HG03139 (cell line): Measurements from ENCODE around the gene NR1D1.

Experiments
- ATAC-seq: cut with Tn5 transposase; IDR thresholded peaks from one replicate; pipeline ENCODE4 v1.9.1; 2021; ENCODE audit not compliant: unreplicated experiment

NR1D1 gene

DNA sequence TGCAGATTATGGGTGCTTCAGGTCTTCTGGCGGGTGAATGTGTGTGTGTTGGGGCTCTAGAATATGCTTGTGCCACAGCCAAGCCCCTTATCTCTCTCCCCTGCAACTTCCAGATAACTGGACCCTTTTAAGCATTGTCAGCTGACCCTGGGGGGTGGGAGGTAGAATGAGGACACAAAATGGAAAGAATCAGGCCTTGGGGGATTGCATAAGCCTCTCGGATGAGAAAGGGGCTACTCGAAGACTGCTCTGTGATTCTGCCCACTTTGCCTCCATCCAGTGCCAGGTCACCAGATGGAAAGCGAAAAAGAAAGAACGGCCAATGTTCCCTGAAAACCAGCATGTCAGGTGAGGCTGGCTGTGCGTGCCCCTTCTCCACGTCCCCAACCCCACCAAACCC, 23.8 kb downstream of the NR1D1 start:
- ATAC-seq = no peak

DNA sequence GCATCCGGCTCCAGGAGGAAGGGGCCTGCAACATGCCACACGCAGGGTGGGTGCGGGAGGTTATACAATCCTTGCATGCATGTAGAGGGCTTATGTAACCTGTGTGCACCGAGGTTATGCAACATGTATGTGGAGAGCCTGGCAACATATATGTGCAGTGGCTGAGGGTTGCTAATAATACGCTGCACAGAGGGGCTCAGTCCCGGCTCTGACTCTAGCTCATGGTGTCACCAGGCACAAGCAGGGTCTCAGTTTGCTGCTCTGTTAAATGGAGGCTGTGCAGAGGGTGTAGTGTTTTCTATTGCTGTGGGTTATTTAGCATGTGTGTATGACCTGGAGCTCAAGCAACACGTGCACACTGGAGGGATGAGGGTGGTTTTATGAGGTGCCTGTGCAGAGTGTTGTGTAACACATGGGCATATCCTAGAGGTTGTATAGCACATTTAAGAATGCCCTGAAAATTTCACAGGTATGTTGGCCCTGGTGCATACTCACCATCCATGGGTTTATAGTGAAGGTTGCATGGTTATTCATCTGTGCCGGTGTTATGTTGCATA, 24.4 kb downstream of the NR1D1 start:
- ATAC-seq = no peak

DNA sequence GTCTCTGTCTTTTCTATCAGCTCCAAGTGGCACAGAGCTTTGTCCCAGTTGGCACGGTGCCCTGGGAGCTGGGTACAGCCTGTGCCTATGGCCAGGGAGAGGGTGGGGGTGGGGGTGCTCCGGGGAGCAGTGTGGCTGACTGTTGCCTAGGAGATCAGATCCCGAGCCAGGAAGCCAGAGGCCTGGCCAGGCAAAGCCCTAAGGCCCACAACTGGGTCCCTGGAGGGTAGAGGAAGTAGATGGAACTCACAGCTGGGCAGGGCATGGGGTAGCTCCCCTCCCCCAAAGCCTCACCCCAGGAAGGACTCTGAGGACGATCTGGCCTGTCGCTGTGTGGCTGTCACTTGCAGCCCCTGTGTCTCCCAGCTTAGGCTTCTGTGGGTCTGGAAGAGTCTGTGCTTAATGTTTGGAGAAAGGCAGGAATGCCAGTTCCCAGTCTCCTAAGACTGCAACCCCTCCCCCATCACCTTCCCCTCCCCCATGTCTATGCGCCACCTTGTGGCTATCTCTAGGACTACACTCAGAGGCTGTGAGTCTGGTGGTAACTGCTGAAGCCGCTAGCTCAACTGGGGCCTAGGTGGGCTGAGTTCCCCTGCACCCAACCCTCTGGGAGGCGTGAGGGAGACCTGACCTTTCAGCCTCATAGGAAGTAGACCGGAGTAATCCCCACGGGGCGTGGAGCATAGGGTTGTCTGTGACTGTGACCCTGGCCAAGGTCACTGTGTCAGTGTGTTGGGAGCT, 25.0 kb downstream of the NR1D1 start:
- ATAC-seq = no peak

DNA sequence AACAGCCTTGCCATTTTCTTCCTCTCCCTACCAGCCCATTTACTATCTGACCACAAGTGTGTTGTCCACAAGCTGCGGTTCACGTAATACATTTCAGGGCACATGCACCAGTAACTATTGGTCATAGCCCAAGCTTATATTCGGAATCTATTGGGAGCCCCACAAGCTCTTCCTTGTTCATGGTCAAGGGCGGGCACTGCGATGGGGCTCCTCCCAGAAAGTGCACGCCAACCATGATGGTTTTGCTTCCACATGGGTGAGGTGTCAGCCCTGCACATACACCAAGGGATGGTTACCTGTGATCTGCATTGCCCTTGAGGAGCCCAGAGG, 25.6 kb downstream of the NR1D1 start:
- no peak for ATAC-seq

DNA sequence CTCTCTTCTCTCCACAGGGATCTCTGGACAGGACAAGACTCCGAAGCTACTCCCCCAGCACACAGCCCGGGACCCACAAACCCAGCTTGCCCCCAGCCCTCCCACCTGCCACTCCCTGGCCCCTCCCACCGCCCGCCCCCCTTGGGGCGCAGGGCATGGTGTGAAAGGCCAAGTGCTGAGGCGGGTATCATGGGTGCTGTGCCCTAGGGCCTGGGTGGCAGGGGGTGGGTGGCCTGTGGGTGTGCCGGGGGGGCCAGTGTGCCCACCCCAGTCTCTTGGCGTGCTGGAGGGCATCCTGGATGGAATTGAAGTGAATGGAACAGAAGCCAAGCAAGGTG, 26.2 kb downstream of the NR1D1 start:
- ATAC-seq = no peak

DNA sequence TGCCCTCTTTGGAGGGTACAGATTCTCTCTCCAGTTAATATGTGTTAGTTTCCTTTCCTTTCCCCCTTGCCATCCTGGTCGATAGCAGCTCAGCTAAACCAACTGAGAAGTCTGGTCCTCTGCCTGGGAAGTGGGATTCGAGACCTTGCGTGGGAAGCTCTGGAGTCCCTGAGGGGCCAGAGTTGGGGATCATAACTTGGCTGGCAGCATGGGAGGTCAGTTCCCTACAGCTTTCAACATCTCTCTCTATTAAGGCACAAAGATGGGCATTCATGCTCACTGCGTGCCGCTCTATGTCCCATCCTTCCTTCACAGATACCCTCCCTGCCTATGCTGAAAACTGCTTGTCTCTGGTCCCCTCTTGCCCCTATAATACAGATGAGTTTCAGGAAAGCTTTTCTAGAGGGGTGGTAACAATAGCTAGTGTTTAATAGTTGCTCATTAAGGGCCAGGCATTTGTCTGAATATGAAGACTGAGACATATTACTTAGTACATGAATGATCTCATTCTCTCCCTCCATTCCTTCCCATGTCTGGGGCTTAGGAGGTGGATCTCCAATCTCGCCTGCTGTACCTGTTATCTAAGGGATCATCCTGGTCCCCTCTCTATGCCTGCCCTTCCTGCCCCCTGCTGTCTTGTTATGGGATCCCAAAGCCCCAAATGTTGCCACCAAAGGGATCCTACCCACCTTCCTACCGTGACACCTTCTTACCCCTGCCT, 26.8 kb downstream of the NR1D1 start:
- ATAC-seq = no peak

GRCh38 chr17:40072735-40073346, 27.5 kb downstream of the NR1D1 start:
- ATAC-seq = no peak

DNA sequence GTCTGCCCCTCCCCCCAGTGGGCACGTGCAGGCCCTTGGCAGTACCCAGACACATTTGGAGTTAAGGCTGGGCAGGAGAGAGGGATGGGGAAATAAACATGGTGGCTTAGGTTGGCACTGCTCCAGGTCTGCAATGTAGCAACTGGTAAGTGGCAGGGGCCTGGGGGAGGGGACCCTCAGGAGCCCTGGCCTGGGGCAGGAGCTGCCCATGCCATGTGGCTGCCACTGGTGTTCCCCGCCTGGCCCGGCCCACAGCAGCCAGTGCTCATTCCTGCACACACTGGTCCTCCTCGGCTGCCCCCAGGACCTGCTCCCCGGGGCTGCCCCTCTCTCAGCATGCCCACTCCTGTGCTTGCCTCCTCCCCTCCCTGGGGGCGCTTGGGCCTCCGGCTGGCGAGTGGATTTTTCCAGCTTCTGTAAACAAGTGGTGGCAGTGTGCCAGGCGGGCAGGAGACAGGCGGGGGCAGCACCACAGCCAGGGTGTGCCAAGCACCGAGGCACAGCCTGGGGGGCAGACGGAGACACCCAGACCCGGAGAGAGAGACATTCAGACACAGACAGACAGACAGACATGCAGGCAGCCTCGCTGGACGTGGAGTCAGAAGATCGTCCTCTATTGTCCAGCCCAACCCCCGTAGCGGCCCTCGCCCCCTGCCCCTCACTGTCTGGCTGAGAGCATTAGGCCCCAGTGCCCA, 28.2 kb downstream of the NR1D1 start:
- ATAC-seq = no peak

- ATAC-seq = no peak
Measured at GRCh38 chr17:40071313-40072039, 28.9 kb downstream of the NR1D1 start.

DNA sequence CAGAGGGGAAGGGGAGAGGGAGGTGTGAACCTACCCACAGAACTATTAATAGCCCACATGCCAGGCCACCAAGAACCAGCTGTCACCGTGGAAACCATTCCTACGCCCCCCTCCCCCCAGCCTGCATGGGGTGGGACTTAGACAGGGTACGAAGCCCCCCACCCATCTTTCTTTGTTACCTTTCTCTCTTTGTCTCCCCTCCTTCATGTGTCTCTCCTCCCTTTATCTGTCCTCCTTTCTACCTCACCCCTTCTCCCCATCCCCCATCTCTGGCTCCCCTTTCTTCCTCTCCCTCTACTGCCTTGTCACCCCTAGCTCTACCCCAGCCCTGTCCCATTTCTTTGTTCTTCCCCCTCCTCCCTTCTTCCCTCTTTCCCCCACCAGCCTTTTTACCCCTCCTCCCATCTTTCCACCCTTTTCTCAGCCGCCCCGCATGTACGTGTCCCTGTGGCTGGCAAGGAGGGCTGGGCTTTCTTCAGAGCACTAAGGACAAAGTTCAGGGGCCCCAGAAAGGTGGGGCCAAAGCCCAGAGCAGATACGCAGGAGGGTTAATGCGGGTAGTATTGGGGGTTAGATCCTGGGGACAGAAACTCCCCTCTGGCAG, 29.6 kb downstream of the NR1D1 start:
- no peak for ATAC-seq

DNA sequence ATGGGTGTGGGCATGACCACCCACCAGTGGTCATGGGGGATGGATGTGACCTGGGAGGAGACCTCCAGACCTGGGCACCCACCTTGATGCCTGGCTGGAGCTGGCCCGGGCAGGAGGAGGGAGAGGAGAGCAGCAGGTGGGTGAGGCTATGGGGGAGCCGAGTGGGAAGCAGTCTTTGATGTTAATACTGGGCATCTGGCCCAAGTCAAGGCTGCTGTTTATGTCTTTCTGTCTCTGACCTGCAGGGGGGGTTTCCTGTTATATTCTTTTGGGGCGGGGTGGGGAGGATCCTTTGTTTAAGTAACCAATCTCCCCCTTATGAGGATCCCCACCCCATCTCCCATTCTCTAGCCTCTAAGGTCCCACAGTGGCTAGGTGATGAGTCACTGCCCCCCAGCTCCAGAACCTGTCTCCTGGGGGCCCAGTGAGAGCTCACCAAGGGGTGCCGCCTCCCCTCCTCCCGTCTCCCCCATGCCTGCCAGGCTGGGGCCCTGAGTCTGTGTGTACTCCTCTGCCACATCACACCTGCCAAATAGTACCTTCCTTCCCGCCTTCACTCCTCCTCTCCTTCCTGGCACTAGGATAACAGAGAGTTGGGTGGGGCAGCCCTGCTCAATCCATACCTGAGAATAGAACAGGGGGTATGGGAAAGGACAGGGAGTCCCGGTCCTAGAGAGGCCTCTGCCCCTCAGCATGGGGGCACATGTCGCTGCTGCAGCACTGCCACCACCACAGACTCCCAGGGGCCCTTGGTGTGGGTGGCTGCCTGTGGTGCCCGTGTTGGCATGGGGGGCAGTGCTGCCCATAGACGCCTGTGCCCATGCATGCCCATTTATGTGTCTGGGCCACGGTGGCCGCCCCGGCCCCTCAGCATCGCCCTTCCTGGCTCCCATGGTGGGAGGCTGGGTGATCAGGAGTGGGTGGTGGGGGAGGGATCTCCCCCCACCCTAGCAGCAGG, 30.4 kb downstream of the NR1D1 start:
- ATAC-seq = no peak

DNA sequence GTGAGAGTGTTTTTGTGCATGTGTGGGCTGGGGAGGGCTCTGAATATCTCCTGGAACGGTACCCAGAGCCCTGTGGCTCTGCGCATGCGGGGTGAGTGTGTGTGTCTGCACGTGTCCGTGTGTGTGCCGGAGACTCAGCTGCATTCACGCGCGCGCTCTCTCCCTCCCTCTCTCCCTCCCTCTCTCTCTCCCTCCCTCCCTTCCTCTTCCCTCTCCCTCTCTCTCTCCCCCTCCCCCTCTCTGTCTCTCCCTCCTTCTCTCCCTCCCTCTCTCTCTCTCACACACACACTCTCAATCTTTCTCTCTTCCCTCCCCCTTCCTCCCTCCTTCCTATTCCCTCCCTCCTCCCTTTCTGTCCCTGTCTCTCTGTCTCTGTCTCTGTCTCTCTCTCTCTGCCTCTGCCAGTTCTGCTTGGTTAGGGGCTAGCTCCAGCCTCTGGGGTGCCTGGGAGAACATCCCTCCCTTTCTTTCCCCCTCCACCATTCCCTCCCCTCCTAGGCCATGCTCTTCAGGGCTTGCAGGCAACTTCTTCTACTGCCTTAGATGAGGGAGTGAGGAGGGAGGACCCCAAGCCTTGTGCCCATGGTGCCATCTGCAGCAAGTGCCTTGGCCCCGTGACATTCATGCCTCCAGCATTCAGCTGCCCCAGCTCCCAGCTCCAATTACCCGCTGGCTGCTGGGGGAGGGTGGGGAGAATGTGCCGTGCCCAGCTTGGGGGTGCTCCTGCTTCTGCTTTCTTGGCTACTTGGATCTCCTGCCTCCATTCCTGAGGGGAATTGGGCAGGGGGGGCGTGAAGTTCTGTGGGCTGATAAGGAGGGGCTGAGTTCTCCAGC, 31.3 kb downstream of the NR1D1 start:
- no peak for ATAC-seq

DNA sequence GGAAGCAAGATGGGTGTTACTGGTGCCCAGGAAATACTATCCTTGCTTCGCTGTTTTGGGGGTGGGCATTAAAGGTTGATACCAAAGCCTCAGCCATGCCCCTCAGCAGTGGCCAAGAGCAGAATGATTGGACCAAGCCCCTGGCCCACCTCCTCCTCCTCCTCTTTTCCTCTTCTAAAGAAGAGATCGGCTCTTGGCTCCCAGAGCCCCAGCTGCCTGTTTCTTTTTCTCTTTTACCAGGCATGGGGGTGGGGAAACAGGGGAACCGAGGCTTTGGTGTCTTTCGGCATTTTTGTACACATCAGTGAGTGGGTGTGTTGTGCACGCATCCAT, 31.8 kb downstream of the NR1D1 start:
- ATAC-seq = no peak

GRCh38 chr17:40068129-40068581, 32.2 kb downstream of the NR1D1 start:
- ATAC-seq = no peak

- no peak for ATAC-seq
Measured at GRCh38 chr17:40067710-40068109, 32.7 kb downstream of the NR1D1 start.

DNA sequence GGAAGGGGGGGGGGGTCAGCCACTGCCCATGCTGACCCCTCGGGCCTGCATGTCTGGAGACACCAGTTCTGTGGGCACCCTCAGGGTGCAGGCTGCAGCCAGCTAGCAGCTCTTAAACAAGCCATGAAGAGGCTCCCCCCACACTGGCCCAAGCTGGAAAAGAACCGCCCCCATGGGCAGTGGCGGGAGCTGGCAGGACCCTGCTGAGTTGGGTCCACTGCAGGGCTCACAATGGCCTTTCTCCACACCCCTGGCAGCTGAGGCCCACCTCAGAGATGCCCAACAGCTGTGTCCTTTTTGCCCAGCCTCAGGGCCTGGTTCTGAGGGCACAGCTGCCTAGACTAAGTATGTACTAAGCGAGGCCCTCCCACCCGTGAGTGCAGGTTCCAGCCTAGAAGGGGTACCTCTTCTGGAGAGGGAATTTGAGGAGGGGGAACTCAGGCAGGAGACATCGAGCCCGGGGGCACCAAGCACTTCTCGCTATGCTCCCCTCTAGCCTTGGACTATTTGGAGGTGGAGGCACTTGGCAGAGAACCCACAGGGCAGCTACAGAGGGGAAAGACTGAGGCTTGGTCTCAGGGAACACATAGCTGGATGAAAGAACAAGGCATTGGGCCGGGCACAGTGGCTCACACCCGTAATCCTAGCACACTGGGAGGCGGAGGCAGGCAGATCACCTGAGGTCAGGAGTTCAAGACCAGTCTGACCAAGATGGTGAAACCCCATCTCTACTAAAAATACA, 34.4 kb downstream of the NR1D1 start:
- ATAC-seq = no peak

DNA sequence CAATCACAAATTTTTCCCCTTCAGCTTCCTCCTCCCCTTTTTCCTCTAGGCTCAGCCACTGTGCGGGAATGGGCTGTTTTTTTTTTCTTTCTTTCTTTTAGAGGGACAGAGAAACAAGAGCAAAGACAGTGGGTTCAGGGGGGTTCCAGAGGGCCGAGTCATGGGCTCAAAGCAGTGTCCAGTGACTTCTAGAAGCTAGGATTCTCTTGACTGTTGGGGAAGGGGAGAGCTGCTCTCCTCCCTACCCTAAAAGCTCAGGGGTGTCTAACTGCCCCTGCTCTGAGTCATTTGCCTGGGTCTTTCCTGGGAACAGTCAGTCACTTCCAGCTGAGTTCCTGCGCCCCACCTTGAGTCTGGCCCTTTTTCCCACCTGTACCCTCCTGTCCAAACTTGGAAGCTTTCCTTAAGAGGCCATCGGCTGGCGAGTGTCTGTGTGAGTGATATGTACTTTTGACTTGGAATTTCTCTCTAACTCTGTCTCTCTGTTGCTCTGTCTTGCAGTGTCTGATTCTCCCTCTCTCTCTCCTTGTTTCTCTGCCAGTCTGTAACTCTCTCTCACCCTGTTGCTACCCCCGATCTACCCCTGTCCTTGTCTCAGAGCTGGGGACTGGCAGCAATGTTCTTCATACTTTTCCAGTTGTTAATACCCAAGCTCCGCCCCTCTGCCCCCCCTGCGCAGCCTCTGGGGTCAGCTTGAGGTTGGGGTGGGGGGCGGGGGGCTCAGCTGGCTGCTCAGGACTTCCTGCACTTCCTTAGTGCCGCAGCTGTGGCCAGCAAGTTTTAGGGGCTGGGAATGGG, 35.2 kb downstream of the NR1D1 start:
- no peak for ATAC-seq
